SK-N-SH treated with all-trans-retinoic acid at 6 μM for 48 hours (cell line): ENCODE measurements around the gene DENND4C.

Experiments used
- ATAC-seq: fragments of 200-7000 bp; cut with Tn5 transposase; 3 replicates; pipeline ENCODE4 v1.9.1; 2020; ENCODE audit warnings: mild to moderate bottlenecking, moderate library complexity
- ARNTL ChIP-seq: fragments of 450-650 bp; formaldehyde crosslinking; IDR thresholded peaks from 2 replicates; pipeline ENCODE4 v1.5.0; 2020; ENCODE audit warnings: low read depth, mild to moderate bottlenecking, moderate library complexity, borderline replicate concordance
- BACH2 ChIP-seq: fragments of 250-450 bp; sonication (Bioruptor Pico); IDR thresholded peaks from 2 replicates; pipeline ENCODE4 v1.9.0; 2021; ENCODE audit warnings: mild to moderate bottlenecking, borderline replicate concordance
- CSDC2 ChIP-seq: fragments of 250-450 bp; sonication (Bioruptor Pico); IDR thresholded peaks from 2 replicates; pipeline ENCODE4 v1.5.0; 2020; ENCODE audit warnings: mild to moderate bottlenecking, moderate library complexity
- ESRRG ChIP-seq: fragments of 250-450 bp; sonication (Bioruptor Pico); IDR thresholded peaks from 2 replicates; pipeline ENCODE4 v1.6.1; 2021; ENCODE audit warnings: mild to moderate bottlenecking
- GLIS3 ChIP-seq: fragments of 250-450 bp; sonication (Bioruptor Pico); IDR thresholded peaks from 2 replicates; pipeline ENCODE4 v1.5.0; 2020; ENCODE audit warnings: mild to moderate bottlenecking, moderate library complexity
- ISL1 ChIP-seq: fragments of 250-450 bp; sonication (Bioruptor Pico); IDR thresholded peaks from 2 replicates; pipeline ENCODE4 v2.1.2; 2022; ENCODE audit warnings: mild to moderate bottlenecking, moderate library complexity
- PPARA ChIP-seq: fragments of 250-450 bp; sonication (Bioruptor Pico); IDR thresholded peaks from 2 replicates; pipeline ENCODE4 v1.5.0; 2020; ENCODE audit warnings: mild to moderate bottlenecking, borderline replicate concordance
- RARB ChIP-seq: fragments of 250-450 bp; sonication (Bioruptor Pico); IDR thresholded peaks from 2 replicates; pipeline ENCODE4 v1.8.0; 2021; ENCODE audit warnings: mild to moderate bottlenecking, moderate library complexity
- SNAI2 ChIP-seq: fragments of 250-450 bp; sonication (Bioruptor Pico); IDR thresholded peaks from 2 replicates; pipeline ENCODE4 v1.5.0; 2020; ENCODE audit warnings: mild to moderate bottlenecking, moderate library complexity
- TCF4 ChIP-seq: fragments of 250-450 bp; sonication (Bioruptor Pico); IDR thresholded peaks from 2 replicates; pipeline ENCODE4 v1.8.0; 2021; ENCODE audit warnings: mild to moderate bottlenecking, moderate library complexity, borderline replicate concordance
- TOX ChIP-seq: fragments of 250-450 bp; sonication (Bioruptor Pico); IDR thresholded peaks from 2 replicates; pipeline ENCODE4 v1.8.0; 2021; ENCODE audit warnings: mild to moderate bottlenecking, moderate library complexity, borderline replicate concordance
- ZFP3 ChIP-seq: fragments of 250-450 bp; sonication (Bioruptor Pico); IDR thresholded peaks from 2 replicates; pipeline ENCODE4 v1.5.0; 2020; ENCODE audit warnings: mild to moderate bottlenecking, moderate library complexity
- ZNF565 ChIP-seq: fragments of 450-650 bp; formaldehyde crosslinking; conservative IDR thresholded peaks from 2 replicates; pipeline ENCODE4 v1.5.0; 2020; ENCODE audit warnings: low read depth, mild to moderate bottlenecking, moderate library complexity
- ZNF70 ChIP-seq: fragments of 450-650 bp; formaldehyde crosslinking; IDR thresholded peaks from 2 replicates; pipeline ENCODE4 v1.5.0; 2020; ENCODE audit warnings: mild to moderate bottlenecking, moderate library complexity
- ZNF8 ChIP-seq: fragments of 450-650 bp; formaldehyde crosslinking; IDR thresholded peaks from 2 replicates; pipeline ENCODE4 v1.5.0; 2020; ENCODE audit warnings: mild to moderate bottlenecking, moderate library complexity
- TF ChIP-seq, protein P1 (sequence below): fragments of 250-450 bp; sonication (Bioruptor Pico); IDR thresholded peaks from 2 replicates; pipeline ENCODE4 v1.8.0; 2021; ENCODE audit warnings: low read depth, mild to moderate bottlenecking, moderate library complexity, borderline replicate concordance
- TF ChIP-seq, protein P2 (sequence below): fragments of 250-450 bp; sonication (Bioruptor Pico); IDR thresholded peaks from 2 replicates; pipeline ENCODE4 v1.5.1; 2020; ENCODE audit warnings: low read depth, mild to moderate bottlenecking, moderate library complexity
- TF ChIP-seq, protein P3 (sequence below): fragments of 250-450 bp; sonication (Bioruptor Pico); IDR thresholded peaks from 2 replicates; pipeline ENCODE4 v1.5.0; 2020; ENCODE audit warnings: mild to moderate bottlenecking, moderate library complexity
- TF ChIP-seq, protein P4 (sequence below): fragments of 250-450 bp; sonication (Bioruptor Pico); IDR thresholded peaks from 2 replicates; pipeline ENCODE4 v1.8.0; 2020; ENCODE audit warnings: mild to moderate bottlenecking, moderate library complexity, borderline replicate concordance
- TF ChIP-seq, protein P5 (sequence below): fragments of 250-450 bp; sonication (Bioruptor Pico); IDR thresholded peaks from 2 replicates; pipeline ENCODE4 v1.5.1; 2021; ENCODE audit warnings: mild to moderate bottlenecking, moderate library complexity

Gene DENND4C

DNA sequence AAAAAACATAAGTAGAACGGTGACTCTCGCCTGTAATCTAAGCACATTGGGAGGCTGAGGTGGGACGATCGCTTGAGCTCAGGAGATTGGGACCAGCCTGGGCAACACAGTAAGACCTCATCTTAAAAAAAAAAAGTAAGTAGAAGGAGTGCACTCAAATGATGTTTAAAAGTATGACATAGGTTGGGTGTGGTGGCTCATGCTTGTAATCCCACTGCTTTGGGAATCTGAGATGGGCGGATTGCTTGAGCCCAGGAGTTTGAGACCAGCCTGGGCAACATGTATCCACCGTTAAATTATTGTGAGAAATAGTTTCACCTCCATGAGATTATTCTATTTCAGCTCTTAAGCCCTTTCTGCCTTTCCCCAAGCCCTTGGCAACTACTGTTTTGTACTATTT is 11.2 kb downstream of the DENND4C start:
- TF ChIP-seq, protein P1, sequence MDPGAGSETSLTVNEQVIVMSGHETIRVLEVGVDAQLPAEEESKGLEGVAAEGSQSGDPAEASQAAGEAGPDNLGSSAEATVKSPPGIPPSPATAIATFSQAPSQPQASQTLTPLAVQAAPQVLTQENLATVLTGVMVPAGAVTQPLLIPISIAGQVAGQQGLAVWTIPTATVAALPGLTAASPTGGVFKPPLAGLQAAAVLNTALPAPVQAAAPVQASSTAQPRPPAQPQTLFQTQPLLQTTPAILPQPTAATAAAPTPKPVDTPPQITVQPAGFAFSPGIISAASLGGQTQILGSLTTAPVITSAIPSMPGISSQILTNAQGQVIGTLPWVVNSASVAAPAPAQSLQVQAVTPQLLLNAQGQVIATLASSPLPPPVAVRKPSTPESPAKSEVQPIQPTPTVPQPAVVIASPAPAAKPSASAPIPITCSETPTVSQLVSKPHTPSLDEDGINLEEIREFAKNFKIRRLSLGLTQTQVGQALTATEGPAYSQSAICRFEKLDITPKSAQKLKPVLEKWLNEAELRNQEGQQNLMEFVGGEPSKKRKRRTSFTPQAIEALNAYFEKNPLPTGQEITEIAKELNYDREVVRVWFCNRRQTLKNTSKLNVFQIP (CRISPR knock-in tag) = no peak
- TF ChIP-seq PPARA (no peak), TOX (CRISPR knock-in tag) (no peak), ZNF70 (CRISPR knock-in tag) (no peak), ESRRG (no peak), ISL1 (no peak), CSDC2 (CRISPR knock-in tag) (no peak), ZFP3 (CRISPR knock-in tag) (no peak), BACH2 (CRISPR knock-in tag) (no peak), ARNTL (CRISPR knock-in tag) (no peak), ZNF8 (no peak), TCF4 (CRISPR knock-in tag) (no peak), RARB (no peak)
- TF ChIP-seq, protein P2, sequence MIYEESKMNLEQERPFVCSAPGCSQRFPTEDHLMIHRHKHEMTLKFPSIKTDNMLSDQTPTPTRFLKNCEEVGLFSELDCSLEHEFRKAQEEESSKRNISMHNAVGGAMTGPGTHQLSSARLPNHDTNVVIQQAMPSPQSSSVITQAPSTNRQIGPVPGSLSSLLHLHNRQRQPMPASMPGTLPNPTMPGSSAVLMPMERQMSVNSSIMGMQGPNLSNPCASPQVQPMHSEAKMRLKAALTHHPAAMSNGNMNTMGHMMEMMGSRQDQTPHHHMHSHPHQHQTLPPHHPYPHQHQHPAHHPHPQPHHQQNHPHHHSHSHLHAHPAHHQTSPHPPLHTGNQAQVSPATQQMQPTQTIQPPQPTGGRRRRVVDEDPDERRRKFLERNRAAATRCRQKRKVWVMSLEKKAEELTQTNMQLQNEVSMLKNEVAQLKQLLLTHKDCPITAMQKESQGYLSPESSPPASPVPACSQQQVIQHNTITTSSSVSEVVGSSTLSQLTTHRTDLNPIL (CRISPR knock-in tag) = no peak
- TF ChIP-seq, protein P3, sequence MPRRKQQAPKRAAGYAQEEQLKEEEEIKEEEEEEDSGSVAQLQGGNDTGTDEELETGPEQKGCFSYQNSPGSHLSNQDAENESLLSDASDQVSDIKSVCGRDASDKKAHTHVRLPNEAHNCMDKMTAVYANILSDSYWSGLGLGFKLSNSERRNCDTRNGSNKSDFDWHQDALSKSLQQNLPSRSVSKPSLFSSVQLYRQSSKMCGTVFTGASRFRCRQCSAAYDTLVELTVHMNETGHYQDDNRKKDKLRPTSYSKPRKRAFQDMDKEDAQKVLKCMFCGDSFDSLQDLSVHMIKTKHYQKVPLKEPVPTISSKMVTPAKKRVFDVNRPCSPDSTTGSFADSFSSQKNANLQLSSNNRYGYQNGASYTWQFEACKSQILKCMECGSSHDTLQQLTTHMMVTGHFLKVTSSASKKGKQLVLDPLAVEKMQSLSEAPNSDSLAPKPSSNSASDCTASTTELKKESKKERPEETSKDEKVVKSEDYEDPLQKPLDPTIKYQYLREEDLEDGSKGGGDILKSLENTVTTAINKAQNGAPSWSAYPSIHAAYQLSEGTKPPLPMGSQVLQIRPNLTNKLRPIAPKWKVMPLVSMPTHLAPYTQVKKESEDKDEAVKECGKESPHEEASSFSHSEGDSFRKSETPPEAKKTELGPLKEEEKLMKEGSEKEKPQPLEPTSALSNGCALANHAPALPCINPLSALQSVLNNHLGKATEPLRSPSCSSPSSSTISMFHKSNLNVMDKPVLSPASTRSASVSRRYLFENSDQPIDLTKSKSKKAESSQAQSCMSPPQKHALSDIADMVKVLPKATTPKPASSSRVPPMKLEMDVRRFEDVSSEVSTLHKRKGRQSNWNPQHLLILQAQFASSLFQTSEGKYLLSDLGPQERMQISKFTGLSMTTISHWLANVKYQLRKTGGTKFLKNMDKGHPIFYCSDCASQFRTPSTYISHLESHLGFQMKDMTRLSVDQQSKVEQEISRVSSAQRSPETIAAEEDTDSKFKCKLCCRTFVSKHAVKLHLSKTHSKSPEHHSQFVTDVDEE (CRISPR knock-in tag) = no peak
- TF ChIP-seq, protein P4, sequence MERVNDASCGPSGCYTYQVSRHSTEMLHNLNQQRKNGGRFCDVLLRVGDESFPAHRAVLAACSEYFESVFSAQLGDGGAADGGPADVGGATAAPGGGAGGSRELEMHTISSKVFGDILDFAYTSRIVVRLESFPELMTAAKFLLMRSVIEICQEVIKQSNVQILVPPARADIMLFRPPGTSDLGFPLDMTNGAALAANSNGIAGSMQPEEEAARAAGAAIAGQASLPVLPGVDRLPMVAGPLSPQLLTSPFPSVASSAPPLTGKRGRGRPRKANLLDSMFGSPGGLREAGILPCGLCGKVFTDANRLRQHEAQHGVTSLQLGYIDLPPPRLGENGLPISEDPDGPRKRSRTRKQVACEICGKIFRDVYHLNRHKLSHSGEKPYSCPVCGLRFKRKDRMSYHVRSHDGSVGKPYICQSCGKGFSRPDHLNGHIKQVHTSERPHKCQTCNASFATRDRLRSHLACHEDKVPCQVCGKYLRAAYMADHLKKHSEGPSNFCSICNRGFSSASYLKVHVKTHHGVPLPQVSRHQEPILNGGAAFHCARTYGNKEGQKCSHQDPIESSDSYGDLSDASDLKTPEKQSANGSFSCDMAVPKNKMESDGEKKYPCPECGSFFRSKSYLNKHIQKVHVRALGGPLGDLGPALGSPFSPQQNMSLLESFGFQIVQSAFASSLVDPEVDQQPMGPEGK (CRISPR knock-in tag) = no peak
- ATAC-seq = no peak

DNA sequence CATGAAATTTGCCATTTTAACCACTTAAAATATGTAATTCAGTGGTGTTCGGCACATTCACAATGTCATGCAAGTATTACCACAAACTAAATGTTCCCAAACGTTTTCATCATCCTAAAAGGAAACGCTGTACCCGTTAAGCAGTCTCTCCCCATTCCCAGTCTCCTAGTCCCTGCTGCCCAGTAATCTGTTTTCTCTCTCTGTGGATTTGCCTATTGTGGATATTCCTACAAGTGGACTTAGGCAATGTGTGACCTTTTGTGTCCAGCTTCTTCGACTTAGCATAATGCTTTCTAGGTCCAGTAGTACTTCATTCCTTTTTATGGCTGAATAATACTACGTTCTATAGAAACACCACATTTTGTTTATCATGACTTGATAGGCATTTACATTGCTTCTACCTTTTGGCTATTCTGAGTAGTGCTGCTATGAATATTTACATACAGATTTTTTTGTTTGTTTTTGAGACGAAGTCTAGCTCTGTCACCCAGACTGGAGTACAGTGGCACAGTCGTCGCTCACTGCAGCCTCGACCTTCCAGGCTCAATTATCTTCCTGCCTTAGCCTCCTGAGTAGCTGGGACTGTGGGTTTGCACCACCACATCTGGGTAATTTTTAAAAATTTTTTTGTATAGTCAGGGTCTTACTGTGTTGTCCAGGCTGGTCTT is 13.0 kb downstream of the DENND4C start:
- TF ChIP-seq ARNTL (CRISPR knock-in tag) = no peak
- TF ChIP-seq, protein P2 (CRISPR knock-in tag) = no peak
- TF ChIP-seq ZNF565 = no peak
- TF ChIP-seq GLIS3 (CRISPR knock-in tag) = no peak
- no peak for TF ChIP-seq SNAI2 (CRISPR knock-in tag)
- TF ChIP-seq TOX (CRISPR knock-in tag) = no peak
- no peak for TF ChIP-seq BACH2 (CRISPR knock-in tag)
- TF ChIP-seq ZNF8 = no peak
- TF ChIP-seq, protein P5, sequence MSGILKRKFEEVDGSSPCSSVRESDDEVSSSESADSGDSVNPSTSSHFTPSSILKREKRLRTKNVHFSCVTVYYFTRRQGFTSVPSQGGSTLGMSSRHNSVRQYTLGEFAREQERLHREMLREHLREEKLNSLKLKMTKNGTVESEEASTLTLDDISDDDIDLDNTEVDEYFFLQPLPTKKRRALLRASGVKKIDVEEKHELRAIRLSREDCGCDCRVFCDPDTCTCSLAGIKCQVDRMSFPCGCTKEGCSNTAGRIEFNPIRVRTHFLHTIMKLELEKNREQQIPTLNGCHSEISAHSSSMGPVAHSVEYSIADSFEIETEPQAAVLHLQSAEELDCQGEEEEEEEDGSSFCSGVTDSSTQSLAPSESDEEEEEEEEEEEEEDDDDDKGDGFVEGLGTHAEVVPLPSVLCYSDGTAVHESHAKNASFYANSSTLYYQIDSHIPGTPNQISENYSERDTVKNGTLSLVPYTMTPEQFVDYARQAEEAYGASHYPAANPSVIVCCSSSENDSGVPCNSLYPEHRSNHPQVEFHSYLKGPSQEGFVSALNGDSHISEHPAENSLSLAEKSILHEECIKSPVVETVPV = no peak
- TF ChIP-seq ISL1 = no peak
- TF ChIP-seq ZFP3 (CRISPR knock-in tag) = no peak
- TF ChIP-seq, protein P3 (CRISPR knock-in tag) = no peak
- no peak for TF ChIP-seq RARB
- ATAC-seq = no peak
